Measurements from ENCODE around the gene HLA-DMB.

The HLA-DMB gene

GRCh38 chr6:32940656-32941213 is at the start of gene HLA-DMB:
Gene HLA-DMB, minus strand, starts transcription at chr6:32941028. Its CDS starts 221 bp downstream, at chr6:32940807.
- peaks cover 13% of the 10 kb centered on the region for H3K36me3 Mint-ChIP-seq
- H3K9me3 Mint-ChIP-seq, result no peaks in the 10 kb centered on the region
- ATAC-seq, result peak; percentile 91
- peak within 1 kb of the TSS; percentile 94 for H3K27ac Mint-ChIP-seq
- H3K4me1 Mint-ChIP-seq, result peaks cover 56% of the 10 kb centered on the region
- DNase-seq (ENCODE audit: low spot score in 2 of 2), result no peak
- peak within 1 kb of the TSS; percentile 74 for H3K4me3 Mint-ChIP-seq

- Mint-ChIP-seq H3K9me3 (no peaks in the 10 kb centered on the region), H3K27ac (no peak overlapping the region), H3K4me3 (no peak overlapping the region), H3K36me3 (no peaks in the 10 kb centered on the region), H3K4me1 (peaks cover 14% of the 10 kb centered on the region)
- DNase-seq (ENCODE audit: low spot score in 2 of 2) (no peak), ATAC-seq (peak; percentile 37)
Measured at GRCh38 chr6:32989368-32989767, 48.5 kb upstream of the HLA-DMB start.

DNA sequence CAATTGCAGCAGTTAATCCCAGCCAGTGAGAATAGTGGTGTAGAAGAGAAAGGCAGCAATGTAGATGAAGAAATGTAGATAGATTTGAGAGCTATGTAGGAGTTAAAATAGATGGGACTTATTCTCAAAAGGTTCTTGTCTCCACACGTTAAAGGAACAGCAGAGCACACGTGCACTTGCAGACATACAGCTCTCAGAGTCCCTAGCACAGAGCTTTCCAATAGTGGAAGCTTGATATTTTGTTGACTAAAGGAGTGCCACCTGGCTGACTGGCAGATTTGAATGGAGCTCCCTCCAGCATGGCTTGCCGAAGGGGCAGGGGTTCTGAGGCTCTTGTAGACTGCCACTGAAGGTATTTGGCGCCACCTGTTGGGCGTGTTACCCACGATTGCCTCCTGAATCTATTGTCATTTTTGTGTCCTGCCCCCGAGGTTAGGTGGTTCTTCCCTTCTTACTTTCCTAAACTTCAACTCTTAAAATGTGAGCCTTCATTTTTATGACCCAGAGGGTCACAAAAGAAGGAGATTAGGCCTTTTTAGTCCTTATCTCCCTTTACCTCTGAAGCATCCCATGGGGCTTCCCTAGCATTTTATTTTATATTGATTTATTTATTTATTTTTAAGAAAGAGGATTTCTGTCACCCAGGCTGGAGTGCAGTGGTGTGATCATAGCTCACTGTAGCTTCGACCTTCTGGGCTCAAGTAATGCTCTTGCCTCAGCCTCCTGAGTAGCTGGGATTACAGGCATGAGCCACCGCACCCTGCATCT is 44.0 kb upstream of the HLA-DMB start:
- ATAC-seq, result peak; percentile 90
- Mint-ChIP-seq H3K4me3 (no peak overlapping the region), H3K27ac (no peak overlapping the region), H3K9me3 (no peaks in the 10 kb centered on the region), H3K4me1 (peaks cover 37% of the 10 kb centered on the region), H3K36me3 (peaks cover 37% of the 10 kb centered on the region)
- DNase-seq (ENCODE audit: low spot score in 2 of 2), result peak; percentile 83 to 93

- ATAC-seq, result peak; percentile 47
- H3K9me3 Mint-ChIP-seq, result no peaks in the 10 kb centered on the region
- peak in 1 of 2 donors; percentile 52 for DNase-seq (ENCODE audit: low spot score in 2 of 2)
- peaks cover 44% of the 10 kb centered on the region for H3K36me3 Mint-ChIP-seq
- H3K4me1 Mint-ChIP-seq, result peaks cover 42% of the 10 kb centered on the region
- peak overlapping the region; percentile 99 for H3K27ac Mint-ChIP-seq
- no peak overlapping the region for H3K4me3 Mint-ChIP-seq
Measured at GRCh38 chr6:32983964-32984621, 43.3 kb upstream of the HLA-DMB start.

GRCh38 chr6:32983493-32983848 is 42.6 kb upstream of the HLA-DMB start:
- ATAC-seq, result no peak
- Mint-ChIP-seq H3K27ac (peak overlapping the region; percentile 99), H3K36me3 (peaks cover 50% of the 10 kb centered on the region), H3K4me3 (no peak overlapping the region), H3K4me1 (peaks cover 49% of the 10 kb centered on the region), H3K9me3 (no peaks in the 10 kb centered on the region)
- peak in 1 of 2 donors; percentile 46 for DNase-seq (ENCODE audit: low spot score in 2 of 2)

GRCh38 chr6:32982702-32983492 is 42.1 kb upstream of the HLA-DMB start:
- Mint-ChIP-seq H3K27ac (peak overlapping the region; percentile 99), H3K4me1 (peaks cover 51% of the 10 kb centered on the region), H3K4me3 (no peak overlapping the region), H3K36me3 (peaks cover 56% of the 10 kb centered on the region), H3K9me3 (no peaks in the 10 kb centered on the region)
- DNase-seq (ENCODE audit: low spot score in 2 of 2), result peak in 1 of 2 donors; percentile 49
- ATAC-seq, result no peak

DNA sequence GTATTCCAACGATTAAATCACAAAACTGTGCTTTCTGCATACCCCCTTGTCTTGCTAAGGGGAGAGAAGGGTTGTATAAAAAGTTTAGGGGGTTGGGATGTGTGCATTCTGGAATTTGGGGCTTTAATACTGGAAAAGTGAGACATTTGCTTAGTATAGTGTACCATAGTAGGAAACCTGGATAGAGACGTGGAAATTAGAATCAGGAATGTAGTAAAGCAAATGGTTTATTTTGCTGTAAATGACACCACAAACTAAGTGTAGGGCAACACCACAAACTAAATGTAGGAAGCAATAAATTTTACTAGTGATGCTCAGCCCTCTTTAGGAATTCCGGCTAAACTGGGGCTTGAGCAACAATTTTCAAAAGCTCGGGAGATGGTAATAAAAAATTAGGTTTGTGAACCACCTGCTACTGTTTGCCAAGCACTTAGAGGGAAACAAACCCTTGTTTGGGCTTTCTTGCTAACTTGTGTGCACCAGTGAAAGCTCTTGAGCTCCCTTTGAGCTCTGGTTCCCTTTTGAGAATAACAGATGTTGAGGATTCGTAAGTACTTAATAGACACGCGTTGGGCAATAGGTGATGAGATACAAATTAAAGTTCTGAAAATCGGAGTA is 41.4 kb upstream of the HLA-DMB start:
- Mint-ChIP-seq H3K4me1 (peaks cover 54% of the 10 kb centered on the region), H3K36me3 (peaks cover 63% of the 10 kb centered on the region)

DNA sequence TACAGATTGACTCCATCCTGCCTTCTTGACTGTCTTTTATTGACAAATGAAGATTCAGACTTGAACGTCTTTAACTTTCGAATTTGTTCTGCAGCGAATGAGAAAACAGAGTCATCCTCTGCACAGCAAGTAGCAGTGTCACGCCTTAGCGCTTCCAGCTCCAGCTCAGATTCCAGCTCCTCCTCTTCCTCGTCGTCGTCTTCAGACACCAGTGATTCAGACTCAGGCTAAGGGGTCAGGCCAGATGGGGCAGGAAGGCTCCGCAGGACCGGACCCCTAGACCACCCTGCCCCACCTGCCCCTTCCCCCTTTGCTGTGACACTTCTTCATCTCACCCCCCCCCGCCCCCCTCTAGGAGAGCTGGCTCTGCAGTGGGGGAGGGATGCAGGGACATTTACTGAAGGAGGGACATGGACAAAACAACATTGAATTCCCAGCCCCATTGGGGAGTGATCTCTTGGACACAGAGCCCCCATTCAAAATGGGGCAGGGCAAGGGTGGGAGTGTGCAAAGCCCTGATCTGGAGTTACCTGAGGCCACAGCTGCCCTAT is 39.7 kb upstream of the HLA-DMB start:
- Mint-ChIP-seq H3K4me3 (no peak overlapping the region), H3K9me3 (no peaks in the 10 kb centered on the region), H3K4me1 (peaks cover 70% of the 10 kb centered on the region), H3K36me3 (peaks cover 79% of the 10 kb centered on the region), H3K27ac (peak overlapping the region; percentile 99)
- peak in 1 of 2 donors; percentile 48 for DNase-seq (ENCODE audit: low spot score in 2 of 2)
- ATAC-seq, result no peak

More for the DNA sequence above, 41.4 kb upstream of the HLA-DMB start:
- no peak for ATAC-seq
- peak in 1 of 2 donors; percentile 50 for DNase-seq (ENCODE audit: low spot score in 2 of 2)
- H3K9me3 Mint-ChIP-seq, result no peaks in the 10 kb centered on the region
- no peak overlapping the region for H3K4me3 Mint-ChIP-seq
- peak overlapping the region; percentile 99 for H3K27ac Mint-ChIP-seq

GRCh38 chr6:32979720-32980487 is 39.1 kb upstream of the HLA-DMB start:
- H3K4me3 Mint-ChIP-seq, result no peak overlapping the region
- H3K4me1 Mint-ChIP-seq, result peaks cover 76% of the 10 kb centered on the region
- H3K36me3 Mint-ChIP-seq, result peaks cover 86% of the 10 kb centered on the region
- peak overlapping the region; percentile 99 for H3K27ac Mint-ChIP-seq
- H3K9me3 Mint-ChIP-seq, result no peaks in the 10 kb centered on the region
- ATAC-seq, result no peak
- DNase-seq (ENCODE audit: low spot score in 2 of 2), result peak in 1 of 2 donors; percentile 46

DNA sequence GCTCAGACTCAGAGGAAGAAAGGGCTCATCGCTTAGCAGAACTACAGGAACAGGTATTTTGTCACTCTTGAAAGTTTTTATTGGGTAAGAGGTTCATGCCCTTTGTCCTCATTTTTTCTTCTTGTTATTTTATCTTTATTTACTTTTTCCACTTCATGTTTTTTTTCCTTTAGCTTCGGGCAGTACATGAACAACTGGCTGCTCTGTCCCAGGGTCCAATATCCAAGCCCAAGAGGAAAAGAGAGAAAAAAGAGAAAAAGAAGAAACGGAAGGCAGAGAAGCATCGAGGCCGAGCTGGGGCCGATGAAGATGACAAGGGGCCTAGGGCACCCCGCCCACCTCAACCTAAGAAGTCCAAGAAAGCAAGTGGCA is 37.1 kb upstream of the HLA-DMB start:
- ATAC-seq (no peak), DNase-seq (ENCODE audit: low spot score in 2 of 2) (no peak)
- H3K36me3 Mint-ChIP-seq, result peaks cover 100% of the 10 kb centered on the region
- H3K9me3 Mint-ChIP-seq, result no peaks in the 10 kb centered on the region
- peak overlapping the region; percentile 99 for H3K27ac Mint-ChIP-seq
- peak overlapping the region; percentile 100 for H3K4me3 Mint-ChIP-seq
- peaks cover 79% of the 10 kb centered on the region for H3K4me1 Mint-ChIP-seq

DNA sequence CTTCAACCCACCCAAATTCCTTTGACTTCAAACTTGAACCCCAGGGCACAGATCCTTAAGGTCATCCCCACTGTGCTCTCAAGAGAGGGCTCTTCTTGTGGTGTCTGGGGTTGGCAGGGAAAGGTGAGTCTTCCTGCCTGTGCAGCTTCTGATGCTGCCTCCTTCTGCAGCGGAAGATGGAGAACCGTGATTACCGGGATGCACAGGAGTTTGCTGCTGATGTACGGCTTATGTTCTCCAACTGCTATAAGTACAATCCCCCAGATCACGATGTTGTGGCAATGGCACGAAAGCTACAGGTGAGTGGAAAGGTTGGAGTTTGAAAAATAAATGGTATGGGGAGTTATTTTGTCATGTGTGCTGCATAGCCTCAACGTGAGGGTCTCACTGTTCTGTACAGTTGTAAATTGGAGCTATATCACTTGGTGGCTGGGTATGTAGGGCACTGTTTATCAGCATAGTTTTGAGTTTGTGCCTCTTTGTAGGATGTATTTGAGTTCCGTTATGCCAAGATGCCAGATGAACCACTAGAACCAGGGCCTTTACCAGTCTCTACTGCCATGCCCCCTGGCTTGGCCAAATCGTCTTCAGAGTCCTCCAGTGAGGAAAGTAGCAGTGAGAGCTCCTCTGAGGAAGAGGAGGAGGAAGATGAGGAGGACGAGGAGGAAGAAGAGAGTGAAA is 36.6 kb upstream of the HLA-DMB start:
- H3K27ac Mint-ChIP-seq, result peak overlapping the region; percentile 99
- no peaks in the 10 kb centered on the region for H3K9me3 Mint-ChIP-seq
- DNase-seq (ENCODE audit: low spot score in 2 of 2) (peak in 1 of 2 donors; percentile 47), ATAC-seq (no peak)
- peaks cover 84% of the 10 kb centered on the region for H3K4me1 Mint-ChIP-seq
- H3K4me3 Mint-ChIP-seq, result peak overlapping the region; percentile 100
- peaks cover 100% of the 10 kb centered on the region for H3K36me3 Mint-ChIP-seq

- H3K4me1 Mint-ChIP-seq, result peaks cover 88% of the 10 kb centered on the region
- peak overlapping the region; percentile 99 for H3K27ac Mint-ChIP-seq
- no peaks in the 10 kb centered on the region for H3K9me3 Mint-ChIP-seq
- H3K36me3 Mint-ChIP-seq, result peaks cover 100% of the 10 kb centered on the region
- ATAC-seq (no peak), DNase-seq (ENCODE audit: low spot score in 2 of 2) (peak in 1 of 2 donors; percentile 48)
- peak overlapping the region; percentile 100 for H3K4me3 Mint-ChIP-seq
Measured at GRCh38 chr6:32976334-32977069, 35.7 kb upstream of the HLA-DMB start.

GRCh38 chr6:32975886-32976285 is 35.1 kb upstream of the HLA-DMB start:
- Mint-ChIP-seq H3K36me3 (peaks cover 100% of the 10 kb centered on the region), H3K4me3 (peak overlapping the region; percentile 100), H3K4me1 (peaks cover 94% of the 10 kb centered on the region), H3K9me3 (no peaks in the 10 kb centered on the region), H3K27ac (peak overlapping the region; percentile 99)
- DNase-seq (ENCODE audit: low spot score in 2 of 2) (no peak), ATAC-seq (no peak)
